ENCODE results near the gene RPL39. TPM values are rescaled to one million over a fixed set of nuclear protein-coding genes. Genes with fewer than 3 reads are reported as not detected.

The RPL39 gene
- total and polyA plus RNA-seq, 10 of the 15 experiments (the other 5 are each of a cell fraction or from before 2014, with no cell fraction given), result 1,792 to 6,541 (median 3,667) TPM

DNA sequence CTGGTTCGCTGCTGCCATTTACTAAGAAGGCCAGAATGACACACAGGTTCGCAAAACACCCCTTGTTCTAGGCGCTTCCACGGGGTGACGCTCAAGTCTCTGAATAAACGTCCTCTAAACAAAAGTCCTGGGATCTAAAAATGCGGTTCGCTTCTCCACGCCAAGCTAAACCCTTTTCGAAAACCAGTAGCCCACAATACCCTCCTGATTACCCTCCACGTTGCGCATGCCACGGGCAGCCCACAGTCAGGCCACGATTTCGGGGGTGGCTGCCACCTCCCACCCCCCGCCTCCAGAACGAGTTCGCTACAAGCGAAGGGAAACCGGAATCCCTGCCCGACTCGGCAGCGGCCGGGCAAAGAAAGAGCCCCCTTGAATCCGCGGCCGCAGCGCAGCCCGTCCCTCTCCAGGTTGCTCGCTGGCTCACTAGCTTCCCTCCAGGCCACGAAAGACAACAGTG lies 423 bp downstream of the RPL39 start (continued):
- no peak for TF ChIP-seq ZBED1 (IDR thresholded peaks at IDR 0.05; ENCODE audit: borderline replicate concordance)
- TF ChIP-seq MLLT1 (IDR thresholded peaks at IDR 0.05), result no peak
- TF ChIP-seq MYC (IDR thresholded peaks at IDR 0.05; ENCODE audit: insufficient read depth, insufficient read length, insufficient replicate concordance, low read length, severe bottlenecking), result no peak
- TF ChIP-seq, protein P1, sequence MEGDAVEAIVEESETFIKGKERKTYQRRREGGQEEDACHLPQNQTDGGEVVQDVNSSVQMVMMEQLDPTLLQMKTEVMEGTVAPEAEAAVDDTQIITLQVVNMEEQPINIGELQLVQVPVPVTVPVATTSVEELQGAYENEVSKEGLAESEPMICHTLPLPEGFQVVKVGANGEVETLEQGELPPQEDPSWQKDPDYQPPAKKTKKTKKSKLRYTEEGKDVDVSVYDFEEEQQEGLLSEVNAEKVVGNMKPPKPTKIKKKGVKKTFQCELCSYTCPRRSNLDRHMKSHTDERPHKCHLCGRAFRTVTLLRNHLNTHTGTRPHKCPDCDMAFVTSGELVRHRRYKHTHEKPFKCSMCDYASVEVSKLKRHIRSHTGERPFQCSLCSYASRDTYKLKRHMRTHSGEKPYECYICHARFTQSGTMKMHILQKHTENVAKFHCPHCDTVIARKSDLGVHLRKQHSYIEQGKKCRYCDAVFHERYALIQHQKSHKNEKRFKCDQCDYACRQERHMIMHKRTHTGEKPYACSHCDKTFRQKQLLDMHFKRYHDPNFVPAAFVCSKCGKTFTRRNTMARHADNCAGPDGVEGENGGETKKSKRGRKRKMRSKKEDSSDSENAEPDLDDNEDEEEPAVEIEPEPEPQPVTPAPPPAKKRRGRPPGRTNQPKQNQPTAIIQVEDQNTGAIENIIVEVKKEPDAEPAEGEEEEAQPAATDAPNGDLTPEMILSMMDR (IDR thresholded peaks at IDR 0.05 in 2 of 3, conservative IDR thresholded peaks at IDR 0.05 in 1 of 3; ENCODE audit: control insufficient read depth in 2 of 3, extremely low read depth in 1 of 3, insufficient read depth in 1 of 3, low read depth in 3 of 3, low read length in 3 of 3), result peak; percentile 10 to 38 (median 25); a peak in 3 of 6 replicates
- no peak for TF ChIP-seq BHLHE40 (IDR thresholded peaks at IDR 0.05; ENCODE audit: borderline replicate concordance in 1 of 2, low read depth in 2 of 2, low read length in 1 of 2)
- TF ChIP-seq, protein P2, sequence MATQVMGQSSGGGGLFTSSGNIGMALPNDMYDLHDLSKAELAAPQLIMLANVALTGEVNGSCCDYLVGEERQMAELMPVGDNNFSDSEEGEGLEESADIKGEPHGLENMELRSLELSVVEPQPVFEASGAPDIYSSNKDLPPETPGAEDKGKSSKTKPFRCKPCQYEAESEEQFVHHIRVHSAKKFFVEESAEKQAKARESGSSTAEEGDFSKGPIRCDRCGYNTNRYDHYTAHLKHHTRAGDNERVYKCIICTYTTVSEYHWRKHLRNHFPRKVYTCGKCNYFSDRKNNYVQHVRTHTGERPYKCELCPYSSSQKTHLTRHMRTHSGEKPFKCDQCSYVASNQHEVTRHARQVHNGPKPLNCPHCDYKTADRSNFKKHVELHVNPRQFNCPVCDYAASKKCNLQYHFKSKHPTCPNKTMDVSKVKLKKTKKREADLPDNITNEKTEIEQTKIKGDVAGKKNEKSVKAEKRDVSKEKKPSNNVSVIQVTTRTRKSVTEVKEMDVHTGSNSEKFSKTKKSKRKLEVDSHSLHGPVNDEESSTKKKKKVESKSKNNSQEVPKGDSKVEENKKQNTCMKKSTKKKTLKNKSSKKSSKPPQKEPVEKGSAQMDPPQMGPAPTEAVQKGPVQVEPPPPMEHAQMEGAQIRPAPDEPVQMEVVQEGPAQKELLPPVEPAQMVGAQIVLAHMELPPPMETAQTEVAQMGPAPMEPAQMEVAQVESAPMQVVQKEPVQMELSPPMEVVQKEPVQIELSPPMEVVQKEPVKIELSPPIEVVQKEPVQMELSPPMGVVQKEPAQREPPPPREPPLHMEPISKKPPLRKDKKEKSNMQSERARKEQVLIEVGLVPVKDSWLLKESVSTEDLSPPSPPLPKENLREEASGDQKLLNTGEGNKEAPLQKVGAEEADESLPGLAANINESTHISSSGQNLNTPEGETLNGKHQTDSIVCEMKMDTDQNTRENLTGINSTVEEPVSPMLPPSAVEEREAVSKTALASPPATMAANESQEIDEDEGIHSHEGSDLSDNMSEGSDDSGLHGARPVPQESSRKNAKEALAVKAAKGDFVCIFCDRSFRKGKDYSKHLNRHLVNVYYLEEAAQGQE (IDR thresholded peaks at IDR 0.05; ENCODE audit: low read depth, low read length), result no peak
- 0 out of 2 replicates have a peak, but pooled peaks have one; percentile 9 for TF ChIP-seq IKZF1 (conservative IDR thresholded peaks at IDR 0.05)
- TF ChIP-seq SREBF2 (IDR thresholded peaks at IDR 0.05; ENCODE audit: low read length), result no peak
- no peak for TF ChIP-seq CEBPB (IDR thresholded peaks at IDR 0.05; ENCODE audit: borderline replicate concordance in 1 of 2, low read depth in 2 of 2, low read length in 2 of 2)
- no peak for TF ChIP-seq MAX (IDR thresholded peaks at IDR 0.05; ENCODE audit: low read depth, low read length)
- TF ChIP-seq PAX5 (IDR thresholded peaks at IDR 0.05; ENCODE audit: borderline replicate concordance, low read depth, low read length), result no peak
- TF ChIP-seq TARDBP (IDR thresholded peaks at IDR 0.05; ENCODE audit: borderline replicate concordance), result no peak
- TF ChIP-seq CBX5 (IDR thresholded peaks at IDR 0.05; ENCODE audit: low read depth), result no peak
- TF ChIP-seq SIX5 (IDR thresholded peaks at IDR 0.05; ENCODE audit: low read depth, low read length, severe bottlenecking), result no peak
- no peak for TF ChIP-seq HDAC6 (IDR thresholded peaks at IDR 0.05; ENCODE audit: unreplicated experiment)
- no peak for TF ChIP-seq TCF7 (IDR thresholded peaks at IDR 0.05; ENCODE audit: borderline replicate concordance)
- TF ChIP-seq IRF3 (IDR thresholded peaks at IDR 0.05), result no peak
- no peak for TF ChIP-seq NFYB (IDR thresholded peaks at IDR 0.05; ENCODE audit: insufficient read depth, low read depth, low read length)
- no peak for TF ChIP-seq E2F4 (IDR thresholded peaks at IDR 0.05; ENCODE audit: low read depth, low read length)
- TF ChIP-seq DPF2 (IDR thresholded peaks at IDR 0.05), result 0 out of 2 replicates have a peak, but pooled peaks have one; percentile 22
